Stimulated activated CD8-positive, alpha-beta memory T cell treated with anti-CD3 and anti-CD28 coated beads, Interleukin-7, amount 100 ng/mL, for 1 hour (primary cell): ENCODE results near the gene BRCC3.

Source experiments
- DNase-seq, 2 donors: peaks; one replicate each; pipeline ENCODE4 v3.0.0-alpha.2; 2020; ENCODE audit warnings: low read depth in 2 of 2

The BRCC3 gene

DNA sequence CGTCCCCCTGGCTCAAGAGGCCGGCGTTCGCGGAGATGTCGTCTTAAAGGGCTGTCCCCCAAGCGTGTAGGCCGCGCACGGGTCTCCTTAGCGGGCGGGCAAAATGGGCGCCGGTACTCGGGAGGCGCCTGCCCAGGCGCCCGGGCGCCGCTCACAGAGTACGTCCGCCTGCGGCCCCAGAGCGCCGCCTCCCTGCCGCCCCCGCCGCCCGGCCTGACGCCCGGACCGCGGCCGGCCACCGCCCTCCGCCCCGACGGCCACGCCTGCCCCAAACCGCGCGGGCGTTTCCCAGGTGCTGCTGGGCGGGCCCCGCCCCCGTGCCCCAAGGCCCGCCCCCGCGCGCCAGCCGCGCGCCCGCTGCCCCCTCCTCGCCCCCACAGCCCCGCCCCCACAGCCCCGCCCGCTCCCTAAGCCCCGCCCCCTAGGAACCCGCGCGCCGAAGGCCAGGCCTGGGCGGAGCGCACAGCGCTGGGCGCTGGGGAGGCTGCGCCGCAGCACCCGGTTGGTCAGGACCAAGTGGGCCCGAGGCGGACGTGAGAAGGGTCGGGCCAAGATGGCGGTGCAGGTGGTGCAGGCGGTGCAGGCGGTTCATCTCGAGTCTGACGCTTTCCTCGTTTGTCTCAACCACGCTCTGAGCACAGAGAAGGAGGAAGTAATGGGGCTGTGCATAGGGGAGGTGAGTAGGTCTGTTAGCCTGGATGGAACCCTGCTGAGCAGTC, at the start of gene BRCC3, which contains the start of the genes CMC4 and MTCP1:
Gene BRCC3, plus strand, starts transcription at position 534 of the 719 bp plus-strand sequence. Its CDS starts 20 bp downstream, at position 554.
Gene CMC4, minus strand, starts transcription at position 162 of the 719 bp plus-strand sequence. CDS start 7,113 bp downstream, outside the sequence.
Gene MTCP1, minus strand, starts transcription at position 162 of the 719 bp plus-strand sequence. CDS start 5,126 bp downstream, outside the sequence.
- DNase-seq = peak; percentile 48 to 56

DNA sequence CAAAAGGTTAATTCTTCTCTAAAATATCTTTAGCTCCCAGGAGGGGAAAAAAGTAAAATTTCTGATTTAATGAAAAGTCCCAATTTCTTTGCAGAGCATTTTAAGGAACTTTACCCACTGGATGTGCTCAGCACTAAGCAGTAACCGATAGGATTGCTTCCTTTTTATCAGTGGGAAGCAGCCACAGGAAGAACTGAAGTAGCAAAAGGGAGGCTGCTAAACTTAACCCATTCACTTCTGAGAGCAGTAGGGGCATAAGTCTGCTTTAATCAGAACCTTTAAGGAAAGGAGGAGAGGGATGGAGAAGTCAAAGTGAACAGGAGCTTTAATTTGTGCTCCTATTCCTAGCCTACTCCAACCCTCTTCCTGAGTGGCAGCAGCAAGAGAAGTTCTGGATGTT, 48.7 kb upstream of the BRCC3 start, which contains the start of gene F8:
Gene F8, minus strand, starts transcription at position 139 of the 400 bp plus-strand sequence. CDS start 171 bp downstream, outside the sequence.
- no peak for DNase-seq

DNA sequence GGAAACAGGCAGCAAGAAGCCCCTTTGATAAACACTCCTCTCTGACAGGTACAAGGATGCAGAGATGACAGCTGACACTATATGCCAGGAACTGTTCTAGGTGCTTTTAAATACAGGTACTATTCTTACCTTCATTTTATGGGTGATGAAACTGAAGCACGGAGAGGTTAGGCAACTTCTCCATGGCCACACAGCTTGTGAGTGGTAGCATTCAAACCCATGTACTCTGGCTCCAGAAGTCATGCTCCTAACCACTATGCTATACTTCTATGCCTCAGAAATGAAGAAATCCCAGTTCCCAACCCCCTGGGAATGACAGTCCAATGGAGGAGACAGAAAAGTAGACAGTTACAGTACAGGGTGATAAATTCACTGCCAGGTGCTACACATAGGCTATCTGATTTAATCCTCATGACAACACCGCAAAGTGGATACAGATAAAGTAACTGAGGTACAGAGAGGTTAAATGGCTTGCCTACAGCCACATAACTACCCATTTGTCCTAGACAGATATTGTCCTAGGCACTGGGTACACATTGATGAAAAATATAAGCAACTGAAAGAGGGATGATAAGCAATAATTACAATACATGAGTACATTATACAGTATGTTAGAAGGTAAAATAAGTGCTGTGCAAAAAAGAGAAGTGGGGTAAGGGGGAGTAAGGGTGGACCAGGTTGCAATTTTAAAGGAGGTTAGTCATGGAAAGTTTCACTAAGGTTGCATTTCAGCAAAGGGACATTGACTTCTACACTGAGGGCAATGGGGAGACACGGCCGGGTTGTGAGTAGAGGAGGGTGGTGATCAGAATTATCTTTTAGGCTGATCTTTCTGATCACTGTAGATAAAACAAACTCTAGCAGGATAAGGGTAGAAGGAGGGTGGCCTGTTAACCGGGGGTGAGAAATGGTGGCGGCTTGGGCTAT, 47.1 kb upstream of the BRCC3 start:
- DNase-seq = no peak

DNA sequence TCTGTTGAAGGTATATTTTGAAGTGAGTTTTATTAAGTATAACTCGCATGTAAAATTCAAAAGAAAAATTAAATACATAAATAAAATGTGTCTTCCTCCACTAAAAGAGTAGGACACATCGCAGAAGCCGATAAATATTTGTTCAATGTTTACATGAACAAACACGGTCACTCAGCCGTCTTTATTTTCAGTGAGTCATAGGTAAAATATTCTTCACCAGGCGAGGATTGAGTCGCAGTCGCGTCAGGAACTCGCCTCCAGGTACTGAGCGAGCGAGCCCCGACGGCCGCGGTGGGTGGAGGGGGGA, 44.9 kb upstream of the BRCC3 start:
- no peak for DNase-seq

DNA sequence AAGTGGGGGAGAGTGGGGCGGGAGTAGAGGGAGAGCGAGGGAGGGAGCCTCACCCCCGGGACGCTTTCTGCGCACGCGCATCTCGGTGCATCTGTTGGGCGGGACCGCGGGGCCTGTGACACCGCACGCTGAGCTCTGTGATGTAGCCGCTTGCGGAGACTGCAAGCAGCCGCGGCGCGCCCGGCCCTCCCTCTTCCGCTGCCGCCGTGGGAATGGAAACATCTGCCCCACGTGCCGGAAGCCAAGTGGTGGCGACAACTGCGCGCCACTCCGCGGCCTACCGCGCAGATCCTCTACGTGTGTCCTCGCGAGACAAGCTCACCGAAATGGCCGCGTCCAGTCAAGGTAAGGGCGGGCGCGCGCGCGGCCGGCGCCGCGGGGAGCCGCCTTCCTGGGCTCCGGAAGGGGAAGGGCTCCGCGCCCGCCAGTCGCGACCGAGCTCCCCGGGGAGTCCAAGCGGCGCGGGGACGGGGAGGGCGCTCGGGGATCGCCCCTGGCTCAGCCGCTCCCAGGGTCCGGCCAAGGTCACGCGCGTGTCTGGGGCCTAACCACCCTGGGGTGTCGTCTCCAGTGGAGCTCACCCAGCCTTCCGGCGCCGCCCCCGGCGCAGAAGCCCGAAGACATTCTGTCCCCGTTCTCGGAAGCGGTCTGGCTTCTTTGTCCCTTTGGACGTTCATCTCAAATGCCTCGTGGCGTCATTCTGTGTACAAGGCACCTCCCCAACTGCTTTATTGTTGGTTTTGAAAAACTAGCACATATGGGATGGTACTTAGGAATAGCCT, 44.4 kb upstream of the BRCC3 start, which contains the start of gene FUNDC2:
Gene FUNDC2, plus strand, starts transcription at position 118 of the 782 bp plus-strand sequence. Its CDS starts 95 bp downstream, at position 213.
- DNase-seq = peak; percentile 85 to 89

DNA sequence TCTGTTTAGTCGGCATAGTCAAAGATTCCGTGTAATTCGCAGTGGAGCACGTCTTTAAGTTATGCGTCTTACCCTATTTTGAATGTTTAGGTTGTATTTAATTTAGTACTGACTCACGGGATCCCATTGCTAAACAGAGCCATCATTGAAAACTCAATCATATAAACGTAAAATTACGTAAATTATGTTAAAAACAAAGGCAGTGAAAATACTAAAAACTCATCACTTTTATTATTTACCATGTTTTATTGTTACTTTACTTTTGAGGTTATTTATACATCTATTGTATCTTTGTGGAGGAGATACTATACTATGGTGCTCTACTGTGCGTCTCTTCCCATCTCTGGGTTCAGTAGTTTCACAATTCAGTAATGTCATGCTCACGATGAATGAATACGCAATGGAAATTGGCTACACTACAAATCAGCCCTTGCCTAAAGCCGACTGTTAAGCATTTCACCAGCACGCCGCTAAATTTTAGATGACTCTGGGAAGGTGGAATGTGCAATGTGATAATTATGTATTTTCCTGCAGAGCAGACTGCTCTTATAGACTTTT, 43.7 kb upstream of the BRCC3 start:
- DNase-seq = no peak

DNA sequence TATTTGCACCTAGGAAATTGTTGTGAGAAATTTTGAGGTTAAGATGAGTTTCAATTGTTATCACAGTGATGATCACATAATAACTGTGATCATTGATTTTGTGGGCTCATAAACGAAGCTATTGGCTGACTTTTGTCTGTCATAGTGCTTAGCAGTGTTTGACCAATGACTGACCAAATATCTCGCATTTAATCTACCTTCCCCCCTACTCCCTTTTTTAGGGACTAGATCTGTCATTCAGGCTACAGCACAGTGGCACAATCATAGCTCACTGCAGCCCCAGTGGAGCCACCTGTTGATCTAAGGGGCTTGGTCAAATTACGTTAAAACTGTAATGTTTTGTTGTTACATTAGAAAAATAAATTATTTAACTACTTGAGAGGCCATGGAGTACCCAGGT, 43.2 kb upstream of the BRCC3 start:
- no peak for DNase-seq

DNA sequence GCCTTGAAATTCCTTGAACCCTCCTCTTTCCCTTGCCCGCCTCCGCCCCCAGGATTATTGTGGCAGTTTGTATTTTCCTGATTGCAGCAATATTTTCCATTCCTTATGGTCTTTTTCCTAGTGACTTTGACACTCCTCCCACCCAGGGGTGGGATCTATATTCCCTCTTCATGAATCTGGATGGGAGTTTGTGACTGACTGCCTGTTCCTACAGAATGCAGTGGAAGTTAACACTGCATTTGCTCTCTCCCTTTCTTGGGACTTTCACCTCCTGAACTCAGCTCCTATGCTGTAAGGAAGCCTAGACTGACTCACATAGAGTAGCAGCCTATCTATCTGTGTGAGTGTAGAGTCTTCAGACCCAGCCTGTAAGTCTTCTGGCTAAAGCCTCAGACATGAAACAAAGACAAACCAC, 42.4 kb upstream of the BRCC3 start:
- no peak for DNase-seq

DNA sequence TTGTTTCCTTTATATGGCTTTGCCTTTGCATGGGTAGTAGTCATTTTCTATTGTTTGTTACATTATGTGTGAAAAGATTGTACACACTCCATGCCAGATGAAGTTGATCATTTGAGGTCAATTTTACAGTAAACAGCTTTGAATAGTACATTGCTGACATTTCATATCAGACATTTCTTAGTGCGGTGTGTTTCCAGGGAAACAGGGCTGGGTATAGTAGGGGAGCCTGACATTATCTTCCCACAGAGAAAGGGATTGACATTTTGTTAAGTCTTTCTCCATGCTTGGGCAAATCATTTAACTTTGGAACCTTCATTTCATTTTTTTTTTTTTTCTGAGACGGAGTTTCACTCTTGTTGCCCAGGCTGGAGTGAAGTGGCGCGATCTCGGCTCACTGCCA, 39.7 kb upstream of the BRCC3 start:
- no peak for DNase-seq

DNA sequence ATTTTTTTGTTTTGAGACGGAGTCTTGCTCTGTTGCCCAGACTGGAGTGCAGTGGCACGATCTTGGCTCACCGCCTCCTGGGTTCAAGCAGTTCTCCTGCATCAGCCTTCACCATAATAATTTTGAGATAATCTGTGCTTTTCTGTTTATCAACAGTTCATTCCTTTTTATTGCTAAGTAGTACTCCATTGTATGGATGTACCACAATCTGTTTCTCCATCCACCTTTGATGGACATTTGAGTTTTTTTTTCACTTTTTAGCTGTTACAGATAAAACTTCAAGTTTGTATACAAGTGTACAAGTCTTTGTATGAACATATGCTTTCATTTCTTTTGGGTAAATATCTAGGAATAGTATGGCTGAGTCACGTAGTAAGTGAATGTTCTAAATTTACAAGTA, 35.6 kb upstream of the BRCC3 start:
- no peak for DNase-seq

DNA sequence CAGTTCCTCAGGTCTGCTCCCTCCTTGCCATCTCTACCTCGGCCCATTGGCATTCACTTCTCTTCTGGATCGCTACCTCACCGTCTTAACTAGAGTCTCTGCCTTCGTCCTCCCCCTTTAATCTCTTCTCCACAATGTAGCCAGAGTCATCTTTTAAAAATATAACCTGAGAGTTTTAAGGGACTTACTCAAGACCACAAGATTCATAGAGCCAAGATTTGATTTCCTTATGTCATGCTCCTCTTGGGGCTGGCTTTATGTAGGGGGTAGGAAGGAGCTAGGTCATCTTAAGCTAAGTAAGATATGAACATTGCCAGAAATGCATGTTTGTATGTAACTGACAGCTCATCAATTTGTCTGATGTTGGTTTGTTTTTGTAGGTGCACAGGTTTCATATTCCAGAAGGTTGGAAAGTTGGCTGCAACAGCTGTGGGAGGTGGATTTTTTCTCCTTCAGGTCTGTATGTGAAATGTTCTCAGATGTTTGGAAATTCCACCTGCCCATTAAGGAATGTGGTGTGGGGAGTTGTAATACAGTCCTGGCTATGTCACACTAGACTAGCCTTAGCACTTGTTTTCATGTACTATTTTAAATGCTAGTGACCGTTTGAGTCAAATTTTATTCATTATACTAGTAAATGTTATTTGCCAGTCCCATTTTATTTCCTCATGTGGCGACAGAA, 25.0 kb upstream of the BRCC3 start:
- DNase-seq = no peak

DNA sequence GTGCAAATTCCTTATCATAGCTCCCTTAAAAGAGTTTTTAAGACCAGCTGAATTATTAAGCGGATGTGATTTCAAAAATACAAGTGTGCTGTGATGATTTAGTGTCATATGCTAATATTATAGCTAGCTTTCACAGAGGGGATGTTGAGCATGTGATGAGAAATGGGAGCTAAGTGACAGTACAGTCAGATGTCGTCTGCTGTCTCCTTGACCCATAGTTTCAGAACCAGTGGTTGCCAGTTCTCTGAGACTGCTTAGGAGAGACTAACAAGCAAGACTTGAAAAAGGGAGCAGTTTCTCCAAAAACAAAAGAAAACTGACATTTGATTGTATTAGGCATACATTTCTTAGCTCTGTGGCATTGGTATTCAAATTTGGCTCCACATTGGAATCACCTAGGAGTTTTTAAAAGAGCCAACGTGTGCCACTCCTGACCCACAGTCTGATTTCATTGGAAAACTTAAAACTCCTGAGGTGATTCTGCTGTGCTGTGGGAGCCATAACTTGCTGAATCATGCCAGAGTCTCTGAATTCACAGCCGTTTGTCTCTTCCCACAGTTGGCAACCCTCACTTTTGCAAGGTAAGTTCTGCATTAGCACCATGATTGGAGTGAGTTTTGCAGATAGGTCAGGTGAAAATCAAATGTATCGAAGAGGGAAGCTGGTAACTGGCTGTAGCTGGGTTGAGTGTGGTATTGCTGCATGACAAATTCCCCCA, 24.3 kb upstream of the BRCC3 start:
- no peak for DNase-seq

DNA sequence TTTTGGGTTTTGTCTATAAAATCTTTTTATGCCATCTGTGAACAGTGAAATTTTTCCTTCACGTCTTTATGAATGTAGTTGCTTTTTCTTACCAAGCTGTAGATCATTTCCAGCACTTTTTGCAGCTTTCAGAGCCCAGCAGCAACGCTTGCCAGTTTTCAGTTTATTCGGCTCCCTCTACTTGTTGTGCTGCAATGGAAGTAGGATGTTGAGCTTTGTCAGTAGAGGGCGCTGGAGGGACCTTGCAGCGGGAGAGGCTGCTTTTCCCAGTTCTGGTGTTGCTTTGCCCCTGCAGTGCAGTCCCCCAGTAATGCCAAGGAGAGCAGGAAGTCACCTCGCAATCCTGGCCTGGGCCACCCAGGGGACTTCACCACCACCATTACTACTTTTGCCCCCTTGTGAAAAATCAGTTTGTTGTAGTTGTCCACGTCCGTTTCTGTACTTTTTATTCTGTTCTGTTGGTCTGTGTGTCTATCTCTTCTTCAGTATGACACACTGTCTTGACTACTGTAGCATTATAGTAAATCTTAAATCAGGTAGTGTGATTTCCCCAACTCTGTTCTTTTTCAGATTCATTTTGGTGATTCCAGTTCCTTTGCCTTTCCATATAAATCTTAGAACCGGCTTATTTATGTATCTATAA, 22.2 kb upstream of the BRCC3 start:
- no peak for DNase-seq

DNA sequence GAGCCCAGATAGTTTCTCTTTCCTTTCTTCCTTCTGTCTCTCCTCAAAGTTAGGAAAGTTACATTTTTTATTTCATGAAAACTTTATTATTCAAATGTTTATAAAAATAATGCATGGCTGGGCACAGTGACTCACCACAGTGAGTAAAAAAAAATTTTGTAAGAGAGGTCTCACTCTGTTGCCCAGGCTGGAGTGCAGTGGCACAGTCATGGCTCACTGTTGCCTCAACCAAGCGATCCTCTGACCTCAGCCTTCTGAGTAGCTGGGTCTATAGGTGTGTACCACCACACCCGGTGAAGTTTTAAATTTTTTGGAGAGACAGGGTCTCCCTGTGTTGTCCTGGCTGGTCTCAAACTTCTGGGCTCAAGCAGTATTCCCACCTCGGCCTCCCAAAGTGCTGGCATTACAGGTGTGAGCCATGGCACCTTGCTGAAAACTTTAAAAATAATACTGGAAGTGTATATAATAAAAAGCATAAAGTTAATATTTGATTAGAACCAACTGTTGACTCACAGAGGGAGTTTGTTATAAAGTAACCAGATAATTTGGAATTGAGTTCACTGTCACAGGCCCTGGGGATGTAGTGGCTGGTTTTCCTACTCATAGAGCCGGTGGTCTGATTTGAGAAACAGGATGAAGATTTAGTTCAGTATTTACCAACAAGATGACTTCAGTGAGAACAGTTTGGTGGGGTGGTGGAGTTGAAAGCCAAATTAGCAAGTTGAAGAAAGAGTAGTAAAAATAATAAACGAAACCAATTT, 18.4 kb upstream of the BRCC3 start:
- DNase-seq = no peak

DNA sequence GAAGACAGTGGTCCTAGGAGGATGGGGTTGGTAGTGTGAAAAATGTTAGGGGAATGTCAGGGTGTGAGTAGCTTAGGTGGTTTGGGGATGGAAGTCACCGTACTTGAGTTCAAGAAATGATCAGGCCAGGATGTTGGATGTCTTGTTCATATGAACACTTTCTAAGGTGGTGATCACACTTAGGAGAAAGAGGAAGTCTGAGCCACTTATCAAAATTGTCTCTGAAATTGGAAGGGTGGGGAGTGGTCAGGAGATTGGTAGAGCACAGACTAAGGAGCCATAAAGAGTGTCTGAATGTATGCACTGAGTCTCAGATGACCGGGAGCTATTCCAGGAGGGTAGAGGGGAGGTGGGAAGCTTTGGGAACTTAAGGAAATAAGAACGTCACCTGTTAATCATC, 17.7 kb upstream of the BRCC3 start:
- DNase-seq = no peak

DNA sequence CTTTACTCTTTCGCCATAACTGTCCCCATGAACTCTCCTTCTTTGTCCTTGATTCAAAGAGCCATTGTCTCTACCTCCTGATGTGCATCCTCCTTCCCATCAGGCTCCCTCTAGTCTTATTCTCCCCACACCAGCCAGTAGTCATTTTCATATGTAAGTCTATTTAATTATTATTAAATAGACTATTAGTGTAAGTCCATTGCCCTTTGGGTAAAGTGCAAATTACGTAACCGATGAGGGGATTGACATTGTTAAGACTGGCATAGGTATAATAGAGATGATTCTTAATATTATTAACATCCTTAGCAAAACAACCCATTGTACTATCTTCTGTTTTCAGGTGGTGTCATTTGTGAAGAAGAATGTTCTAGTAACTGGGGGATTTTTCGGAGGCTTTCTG, 17.1 kb upstream of the BRCC3 start:
- DNase-seq = no peak

DNA sequence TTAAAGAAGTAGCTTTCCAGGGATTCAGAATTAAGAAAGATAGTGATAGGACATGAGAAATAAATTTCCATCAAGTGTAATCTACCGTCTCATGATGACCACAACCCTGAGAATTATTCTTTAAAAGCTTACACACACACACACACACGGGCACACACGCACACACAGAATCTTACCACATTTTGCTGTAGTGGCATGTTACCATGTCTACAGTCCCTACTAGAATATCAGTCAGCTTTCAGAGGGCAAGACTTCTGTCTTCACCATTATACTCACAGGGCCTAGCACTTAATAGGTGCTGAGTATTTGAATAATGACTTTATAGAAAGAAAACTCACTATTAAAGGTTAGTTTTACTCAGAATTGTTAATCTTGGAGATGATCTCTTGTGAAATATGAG, 15.8 kb upstream of the BRCC3 start:
- DNase-seq = no peak

DNA sequence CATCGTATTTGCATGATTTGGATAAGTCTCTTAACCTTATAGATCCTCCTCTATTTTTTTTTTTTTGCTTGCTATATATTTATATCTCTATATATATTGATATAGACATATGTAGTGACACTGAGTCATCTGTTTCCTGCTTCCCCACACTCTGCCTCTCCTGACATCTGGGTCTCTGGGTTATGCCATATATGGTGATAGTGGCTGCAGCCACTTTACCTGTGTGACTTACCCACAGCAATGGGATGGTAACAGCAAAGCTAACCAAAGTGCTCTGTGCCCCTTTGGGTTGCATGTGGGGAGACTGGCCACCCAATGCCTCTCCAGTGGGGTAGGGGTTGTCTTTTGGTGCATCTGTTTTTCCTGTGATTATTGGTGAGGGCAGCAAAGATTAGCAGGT, 14.8 kb upstream of the BRCC3 start:
- DNase-seq = no peak
